ENCODE results near the gene SWI5. TPM values are rescaled to one million over a fixed set of nuclear protein-coding genes. Genes with fewer than 3 reads are reported as not detected.

SWI5 gene
- total and polyA plus RNA-seq, 9 of the 15 experiments (the other 6 are each of a cell fraction or from before 2014, with no cell fraction given), result 62.8 to 133 (median 95.9) TPM

- Histone ChIP-seq H3K9ac (ENCODE audit: insufficient read depth in 1 of 2, low read depth in 2 of 2, low read length in 2 of 2) (peak overlapping the region in 1 of 2 experiments; percentile 96; a peak in 1 of 4 replicates), H4K20me1 (replicated peaks; ENCODE audit: control insufficient read depth, insufficient read depth, low read length) (peaks cover 5% of the 10 kb centered on the region; the same call in 1 of the 2 replicates), H3K4me1 (replicated peaks in 1 of 2; ENCODE audit: control insufficient read depth in 2 of 2, insufficient read depth in 2 of 2, low read length in 2 of 2) (peaks cover 51 to 66% of the 10 kb centered on the region in 2 experiments), H2AFZ (ENCODE audit: low read depth, low read length) (no peak overlapping the region), H3K27ac (ENCODE audit: extremely low read depth, low read depth, low read length) (no peak overlapping the region), H3K79me2 (ENCODE audit: control insufficient read depth, insufficient read depth, low read length) (peaks cover 29% of the 10 kb centered on the region; the same call in 2 of the 3 replicates), H3K4me2 (ENCODE audit: insufficient read depth, low read length) (peak overlapping the region; percentile 83), H3K9me3 (replicated peaks; ENCODE audit: control insufficient read depth, insufficient read depth, low read depth, low read length) (no peaks in the 10 kb centered on the region), H3K9me1 (ENCODE audit: control insufficient read depth, insufficient read depth, low read length) (no peaks in the 10 kb centered on the region), H3K27me3 (ENCODE audit: control insufficient read depth in 2 of 2, insufficient read depth in 2 of 2, low read length in 2 of 2) (no peaks in the 10 kb centered on the region), H3K36me3 (ENCODE audit: control insufficient read depth, insufficient read depth, low read length) (peaks cover 27% of the 10 kb centered on the region; the same call in 2 of the 3 replicates), H3K4me3 (peak overlapping the region; percentile 72; the same call in 1 of the 2 replicates)
- ChIA-PET POLR2A (interaction anchor here (0.6 to 3.4 kb wide), 3 partner anchors 10 to 1067 kb away, joined by 3 to 24 read pairs (median 3); no protein-coding TSS in a partner anchor), CTCF (ENCODE audit: low intra/inter-chr PET ratio) (no interaction called here)
- BruUV-seq (replicated peaks), result TSS peak; percentile 52
- DNase-seq (ENCODE audit: extremely low read depth in 1 of 4, low spot score in 3 of 4) (peak in 2 of 4 experiments; percentile 18 to 51), ATAC-seq (no peak), FAIRE-seq (peak; percentile 52)
- WGBS (ENCODE audit: insufficient coverage, low coverage, missing lambda C conversion rate), result 58% methylated on average over 3 of the region's 3 CpGs
- TF ChIP-seq ARHGAP35 (IDR thresholded peaks at IDR 0.05; ENCODE audit: partially characterized antibody), result no peak
- TF ChIP-seq MYC (IDR thresholded peaks at IDR 0.05; ENCODE audit: low read depth, low read length), result no peak
- no peak for TF ChIP-seq MYC (CRISPR knock-in tag; IDR thresholded peaks at IDR 0.05; ENCODE audit: borderline replicate concordance, low read depth)
- TF ChIP-seq BRF1 (IDR thresholded peaks at IDR 0.05; ENCODE audit: borderline replicate concordance, extremely low read depth, insufficient read length), result no peak
- no peak for TF ChIP-seq ATF1 (CRISPR knock-in tag; IDR thresholded peaks at IDR 0.05)
- TF ChIP-seq ATF1 (tag; IDR thresholded peaks at IDR 0.05), result peak; percentile 39; the same call in 1 of the 2 replicates
- TF ChIP-seq NONO (IDR thresholded peaks at IDR 0.05; ENCODE audit: low read depth in 2 of 2, low read length in 1 of 2), result no peak
- TF ChIP-seq CEBPB (tag; IDR thresholded peaks at IDR 0.05), result peak; percentile 86
- no peak for TF ChIP-seq ZFP30 (CRISPR knock-in tag; IDR thresholded peaks at IDR 0.05; ENCODE audit: borderline replicate concordance)
- TF ChIP-seq, protein P1, sequence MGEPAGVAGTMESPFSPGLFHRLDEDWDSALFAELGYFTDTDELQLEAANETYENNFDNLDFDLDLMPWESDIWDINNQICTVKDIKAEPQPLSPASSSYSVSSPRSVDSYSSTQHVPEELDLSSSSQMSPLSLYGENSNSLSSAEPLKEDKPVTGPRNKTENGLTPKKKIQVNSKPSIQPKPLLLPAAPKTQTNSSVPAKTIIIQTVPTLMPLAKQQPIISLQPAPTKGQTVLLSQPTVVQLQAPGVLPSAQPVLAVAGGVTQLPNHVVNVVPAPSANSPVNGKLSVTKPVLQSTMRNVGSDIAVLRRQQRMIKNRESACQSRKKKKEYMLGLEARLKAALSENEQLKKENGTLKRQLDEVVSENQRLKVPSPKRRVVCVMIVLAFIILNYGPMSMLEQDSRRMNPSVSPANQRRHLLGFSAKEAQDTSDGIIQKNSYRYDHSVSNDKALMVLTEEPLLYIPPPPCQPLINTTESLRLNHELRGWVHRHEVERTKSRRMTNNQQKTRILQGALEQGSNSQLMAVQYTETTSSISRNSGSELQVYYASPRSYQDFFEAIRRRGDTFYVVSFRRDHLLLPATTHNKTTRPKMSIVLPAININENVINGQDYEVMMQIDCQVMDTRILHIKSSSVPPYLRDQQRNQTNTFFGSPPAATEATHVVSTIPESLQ (CRISPR knock-in tag; IDR thresholded peaks at IDR 0.05), result no peak
- TF ChIP-seq NCOA4 (IDR thresholded peaks at IDR 0.05; ENCODE audit: partially characterized antibody), result no peak
- TF ChIP-seq ZFP36 (IDR thresholded peaks at IDR 0.05; ENCODE audit: low read depth, low read length, partially characterized antibody), result no peak
- TF ChIP-seq ZKSCAN1 (IDR thresholded peaks at IDR 0.05; ENCODE audit: low read depth, low read length), result no peak
- TF ChIP-seq, protein P2, sequence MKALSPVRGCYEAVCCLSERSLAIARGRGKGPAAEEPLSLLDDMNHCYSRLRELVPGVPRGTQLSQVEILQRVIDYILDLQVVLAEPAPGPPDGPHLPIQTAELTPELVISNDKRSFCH (CRISPR knock-in tag; IDR thresholded peaks at IDR 0.05), result no peak
- TF ChIP-seq, protein P2 (tag; IDR thresholded peaks at IDR 0.05), result no peak
- no peak for TF ChIP-seq ZNF780A (CRISPR knock-in tag; IDR thresholded peaks at IDR 0.05)
- no peak for TF ChIP-seq ERF (CRISPR knock-in tag; IDR thresholded peaks at IDR 0.05)
- TF ChIP-seq E2F3 (CRISPR knock-in tag; IDR thresholded peaks at IDR 0.05), result peak; percentile 22; the same call in 1 of the 2 replicates
- TF ChIP-seq CREB1 (IDR thresholded peaks at IDR 0.05), result peak; percentile 37; the same call in 1 of the 2 replicates
- TF ChIP-seq CREB1 (CRISPR knock-in tag; IDR thresholded peaks at IDR 0.05), result no peak
- no peak for TF ChIP-seq HSF4 (CRISPR knock-in tag; IDR thresholded peaks at IDR 0.05; ENCODE audit: borderline replicate concordance)
- TF ChIP-seq HDAC6 (IDR thresholded peaks at IDR 0.05; ENCODE audit: low read depth, low read length), result no peak
- in situ Hi-C loops (cut with MboI), result no loop called here
- intact Hi-C loops (cut with micrococcal nuclease), result loop anchor here (2.0 kb wide), 1 partner anchor 25 kb away; the partner anchor contains the start of genes GOLGA2 and SWI5
Measured at GRCh38 chr9:128251732-128252100, 24.4 kb upstream of the SWI5 start.
